Stimulated activated CD8-positive, alpha-beta memory T cell treated with anti-CD3 and anti-CD28 coated beads, Interleukin-4, amount 100 ng/mL, for 1 hour (primary cell): ENCODE measurements around the gene ZBTB46.

Experiments
- DNase-seq, 2 donors: peaks; one replicate each; pipeline ENCODE4 v3.0.0-alpha.2; 2020; ENCODE audit warnings: low read depth in 2 of 2, low spot score in 1 of 2

Gene ZBTB46

DNA sequence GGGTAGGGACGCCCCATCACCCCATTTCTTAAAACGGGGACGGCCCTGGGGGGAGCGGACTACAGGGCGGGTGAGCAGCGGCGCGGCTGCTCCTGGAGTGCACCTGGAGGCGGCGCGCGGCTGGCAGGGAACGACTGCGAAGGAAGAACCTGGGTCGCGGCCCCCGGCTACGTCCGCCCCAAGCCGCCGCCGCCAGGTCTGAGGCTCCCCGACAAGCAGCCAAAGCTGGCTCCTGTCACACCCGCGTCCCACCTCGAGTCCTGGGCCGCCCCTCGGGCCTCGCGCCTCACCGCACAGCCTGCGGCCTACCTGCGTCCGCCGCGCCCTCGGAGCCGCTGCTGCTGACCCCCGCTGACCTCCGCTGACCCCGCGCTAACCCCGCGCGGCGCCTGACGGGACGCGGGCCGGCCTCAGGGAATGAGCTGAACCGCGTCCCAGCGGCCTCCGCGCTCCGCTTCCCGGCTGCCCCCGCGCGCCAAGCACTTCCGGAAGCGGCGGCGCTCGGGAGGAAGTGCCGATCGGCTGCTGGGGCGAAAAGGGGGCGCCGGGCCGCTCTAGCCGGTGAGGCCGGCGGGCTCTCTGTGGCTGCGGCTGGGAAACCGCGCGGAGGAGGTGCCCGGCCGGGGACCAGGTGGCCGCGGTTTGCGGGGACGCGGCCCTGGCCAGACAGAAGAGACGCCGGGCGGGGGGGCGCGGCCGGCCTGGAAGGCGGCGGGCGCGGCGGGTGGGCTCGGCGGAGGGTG is 123.3 kb downstream of the ZBTB46 start, which contains the start of the genes ARFRP1 and ZGPAT:
TSS of gene ARFRP1 (minus strand) at position 419 of the 743 bp plus-strand sequence. CDS start 885 bp downstream, outside the sequence.
TSS of gene ZGPAT (plus strand) at position 482 of the 743 bp plus-strand sequence. CDS start 542 bp downstream, outside the sequence.
- peak; percentile 66 to 70 for DNase-seq

DNA sequence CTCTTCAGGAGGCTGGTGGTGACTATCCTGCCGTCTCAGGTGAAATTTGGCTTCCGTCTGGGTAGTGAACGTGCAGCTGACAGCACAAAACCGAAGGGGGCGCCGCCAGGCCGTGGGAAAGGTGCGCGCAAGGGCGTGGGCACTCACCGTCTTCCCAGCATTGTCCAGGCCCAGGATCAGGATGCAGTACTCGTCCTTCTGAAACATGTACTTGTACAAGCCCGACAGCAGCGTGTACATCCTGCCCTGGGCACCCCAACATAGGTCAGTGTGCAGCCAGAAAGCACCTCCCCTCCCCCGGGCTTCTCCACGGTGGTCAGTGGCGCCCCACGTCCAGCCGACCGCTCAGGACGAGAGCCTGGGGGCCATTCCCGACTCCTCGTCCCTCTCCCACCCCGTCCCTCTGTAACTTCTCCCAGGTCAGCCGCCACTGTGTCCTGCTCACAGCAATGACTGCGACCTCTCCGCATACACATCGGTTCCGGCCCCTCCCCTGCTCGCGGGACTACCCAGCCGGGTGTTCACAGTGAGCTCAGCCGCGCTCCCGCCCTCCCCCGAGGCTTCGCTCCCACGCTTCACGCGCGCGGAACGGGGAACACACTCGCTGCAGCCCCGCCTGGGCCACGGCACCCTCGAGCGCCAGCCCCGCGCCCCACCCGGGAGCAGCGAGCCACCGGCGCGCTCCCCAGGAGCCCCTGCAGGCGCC is 124.1 kb downstream of the ZBTB46 start:
- peak in 1 of 2 donors; percentile 35 for DNase-seq

DNA sequence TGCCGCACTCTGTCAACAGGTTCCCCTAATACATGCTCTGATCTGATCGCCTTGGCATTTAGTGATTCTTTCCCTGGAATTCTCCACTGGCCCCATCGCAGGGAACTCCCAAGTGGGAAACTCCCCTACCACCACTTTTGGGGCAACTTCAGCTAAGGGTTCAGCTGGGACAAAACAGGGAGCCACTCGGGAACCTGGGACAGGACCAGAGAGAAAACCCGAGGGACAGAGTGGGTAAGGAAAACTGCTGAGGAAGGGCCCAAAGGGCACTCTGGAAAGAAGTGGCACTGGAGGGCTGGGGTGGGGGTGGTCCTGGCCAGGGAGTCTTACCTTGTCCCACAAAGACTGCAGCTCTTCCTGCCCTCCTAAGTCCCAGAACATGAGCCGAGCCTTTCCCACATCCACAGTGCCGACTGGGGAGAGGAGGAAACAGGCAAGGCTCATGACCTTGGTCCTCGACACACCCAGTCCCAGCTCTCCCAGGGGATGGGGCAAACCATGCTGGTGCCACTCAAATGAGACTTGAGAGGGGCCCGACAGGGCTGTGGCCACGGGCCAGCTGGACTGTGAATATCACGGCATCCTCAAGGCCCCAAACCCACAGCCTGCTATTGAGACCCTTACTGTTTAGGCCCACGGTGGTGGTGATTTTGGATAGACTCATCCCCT is 124.9 kb downstream of the ZBTB46 start:
- no peak for DNase-seq

- no peak for DNase-seq
Observed at GRCh38 chr20:63705232-63706026, 125.6 kb downstream of the ZBTB46 start.

GRCh38 chr20:63704749-63705117 is 126.3 kb downstream of the ZBTB46 start:
- DNase-seq, result no peak

DNA sequence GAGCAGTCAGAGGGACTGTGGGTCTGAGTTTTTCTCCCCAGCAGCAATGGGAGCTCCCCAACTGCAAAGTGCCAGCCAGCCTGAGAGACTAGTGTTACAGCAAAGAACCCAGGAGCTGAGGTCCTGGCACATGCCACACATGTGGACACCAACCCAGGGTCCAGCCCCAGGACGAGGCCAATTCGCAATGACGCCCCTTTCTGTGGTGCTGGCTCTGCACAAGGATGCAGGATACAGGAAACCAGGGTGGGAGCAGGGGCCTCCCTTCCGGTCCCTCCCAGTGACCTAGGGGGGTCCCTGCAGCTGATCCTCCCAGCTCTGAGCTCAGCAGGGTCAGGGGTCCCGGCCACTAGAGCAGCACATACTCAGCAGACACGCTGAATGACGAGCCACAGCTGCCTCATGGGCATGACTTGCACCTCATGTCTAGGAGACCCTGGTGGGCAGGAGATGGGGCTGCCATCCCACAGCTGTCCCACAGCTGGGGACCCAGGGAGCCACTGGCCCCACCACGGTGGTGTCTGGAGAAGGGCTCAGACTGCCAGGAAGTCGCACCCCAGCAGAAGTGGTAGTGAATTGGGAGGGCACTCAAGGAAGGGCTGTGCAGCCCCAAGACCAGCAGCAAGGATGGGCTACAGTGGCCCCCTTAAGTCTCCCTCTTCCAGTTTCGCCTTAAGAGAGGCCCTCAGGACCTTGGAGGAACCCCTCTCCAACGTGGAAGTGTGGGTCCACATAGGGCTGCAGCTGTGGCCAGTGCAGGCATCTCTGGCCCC is 126.9 kb downstream of the ZBTB46 start:
- DNase-seq, result no peak

DNA sequence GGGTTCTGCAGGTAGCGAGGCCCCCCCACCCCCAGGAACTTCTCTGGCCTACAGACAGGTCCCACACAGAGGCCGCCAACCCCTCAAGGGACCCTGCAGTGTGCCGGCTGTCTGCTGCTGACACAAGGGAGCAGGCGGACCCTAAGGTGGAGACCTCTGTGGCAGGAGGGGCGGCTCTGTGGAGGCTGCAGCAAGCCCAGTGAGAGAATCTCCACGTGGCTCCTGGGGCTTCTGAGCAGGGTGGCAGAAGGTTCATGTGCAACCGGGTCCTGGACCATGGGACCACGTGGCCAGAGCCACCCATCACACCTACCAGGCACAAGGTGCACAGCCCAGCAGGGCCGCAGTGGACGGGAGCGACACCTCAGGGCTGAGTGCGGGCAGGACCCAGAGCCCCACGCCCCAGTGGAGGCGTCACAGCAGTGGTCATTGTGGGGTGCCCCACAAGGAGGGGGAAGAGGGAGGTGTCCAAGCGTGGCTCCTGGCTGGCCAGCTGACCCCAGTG is 127.5 kb downstream of the ZBTB46 start:
- no peak for DNase-seq

GRCh38 chr20:63702751-63703470 is 128.2 kb downstream of the ZBTB46 start:
- no peak for DNase-seq

DNA sequence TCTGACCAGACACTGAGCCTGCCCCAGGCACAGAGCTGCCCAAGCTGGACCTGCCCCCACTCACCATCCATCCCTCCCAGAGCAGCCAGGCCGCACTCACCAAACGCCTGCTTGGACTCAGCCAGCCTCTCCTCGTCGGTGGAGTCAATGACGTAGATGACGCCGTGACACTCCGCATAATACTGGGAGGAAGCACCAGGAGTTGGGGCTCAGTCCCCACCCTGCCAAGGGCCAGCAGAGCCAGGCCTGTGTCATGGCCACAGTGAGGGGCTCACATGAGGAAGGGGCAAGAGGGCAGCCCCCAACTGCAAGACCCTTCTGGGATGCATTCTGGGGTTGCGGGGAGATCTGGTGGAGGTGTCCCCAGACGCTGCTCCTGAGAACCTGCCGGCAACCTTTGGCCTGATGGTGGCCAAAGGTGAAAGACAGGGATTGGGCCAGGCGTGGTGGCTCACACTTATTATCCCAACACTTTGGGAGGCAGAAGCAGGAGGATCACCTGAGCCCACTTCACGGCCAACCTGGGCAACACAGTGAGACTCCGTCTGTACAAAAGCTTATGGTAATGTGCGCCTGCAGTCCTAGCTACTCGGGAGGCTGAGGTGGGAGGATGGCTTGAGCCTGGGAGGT is 128.9 kb downstream of the ZBTB46 start:
- DNase-seq, result no peak

DNA sequence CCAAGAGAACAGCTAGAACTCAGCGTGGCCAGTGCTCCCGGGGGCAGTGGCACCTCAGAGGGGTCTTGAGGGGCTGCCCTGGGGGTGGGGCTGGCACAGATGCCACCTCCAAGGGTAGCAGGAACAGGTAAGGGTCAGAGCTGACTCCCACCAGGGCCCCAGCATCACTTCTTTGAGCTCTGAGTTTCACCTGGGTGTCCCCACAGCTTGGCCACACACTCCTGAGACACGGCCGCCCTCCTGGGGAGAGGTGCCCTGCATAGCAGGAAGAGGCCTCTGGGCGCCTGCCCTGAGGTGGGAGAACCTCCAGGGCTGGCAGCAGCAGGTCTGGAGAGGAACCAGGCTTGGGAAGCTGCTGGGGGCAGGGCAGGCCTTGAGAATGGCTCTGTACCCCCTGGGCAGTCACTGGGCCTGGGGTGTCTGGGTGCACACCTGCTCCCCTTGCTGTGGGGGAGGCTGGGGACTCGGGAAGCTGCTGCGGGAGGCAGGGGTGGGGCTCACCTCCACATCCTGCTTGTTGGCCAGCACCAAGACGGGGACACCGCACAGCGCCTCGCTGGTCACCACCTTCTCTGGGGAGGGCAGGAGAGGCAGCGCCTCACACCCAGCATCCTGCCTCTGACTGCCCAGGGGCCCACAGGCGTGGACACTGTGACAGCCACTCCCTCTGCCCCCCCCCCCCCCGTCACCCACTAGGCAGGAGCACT is 129.6 kb downstream of the ZBTB46 start:
- DNase-seq, result no peak

- DNase-seq, result no peak
Observed at GRCh38 chr20:63701051-63701328, 130.1 kb downstream of the ZBTB46 start.

DNA sequence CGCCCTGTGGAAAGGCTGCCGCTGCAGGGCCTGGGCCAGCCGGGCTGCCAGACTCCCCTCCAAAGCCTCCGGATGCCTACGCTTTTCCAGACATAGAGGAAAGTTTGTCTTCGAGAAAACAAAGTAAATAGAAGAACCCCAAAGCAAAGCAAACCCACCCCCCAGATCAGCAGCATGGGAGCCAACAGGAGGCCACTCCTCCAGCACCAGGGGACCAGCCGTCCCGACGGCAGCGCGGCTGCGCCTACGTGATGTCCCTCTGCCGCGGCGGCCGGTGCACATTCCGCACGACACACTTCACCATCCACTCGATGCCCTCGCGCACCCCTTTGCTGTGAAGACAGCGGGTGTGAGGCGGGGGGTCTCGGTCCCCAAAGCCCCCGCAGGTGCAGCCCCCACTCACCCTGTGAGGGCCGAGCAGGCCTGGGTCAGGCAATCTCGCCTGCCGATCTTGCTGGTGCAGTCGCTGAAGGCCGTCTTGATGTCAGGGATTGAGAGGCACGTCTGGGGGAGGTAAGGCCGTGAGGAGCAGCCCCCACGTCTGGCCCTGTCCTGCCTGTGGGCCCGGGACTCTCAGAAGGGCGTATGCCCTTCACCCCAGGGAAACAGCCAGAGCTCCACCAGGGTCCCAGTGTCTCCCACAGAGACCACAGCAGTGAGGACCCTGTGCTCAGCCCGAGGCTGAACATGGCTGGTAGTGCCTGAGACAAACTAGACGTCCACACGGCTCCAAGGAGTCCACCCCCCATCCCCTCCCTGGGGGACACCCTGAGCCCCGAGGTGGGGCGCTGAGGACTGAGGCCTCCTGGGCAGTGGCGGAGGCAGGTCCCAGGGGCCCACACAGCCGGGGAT is 130.6 kb downstream of the ZBTB46 start:
- no peak for DNase-seq

GRCh38 chr20:63699466-63700198 is 131.4 kb downstream of the ZBTB46 start:
- DNase-seq, result no peak

DNA sequence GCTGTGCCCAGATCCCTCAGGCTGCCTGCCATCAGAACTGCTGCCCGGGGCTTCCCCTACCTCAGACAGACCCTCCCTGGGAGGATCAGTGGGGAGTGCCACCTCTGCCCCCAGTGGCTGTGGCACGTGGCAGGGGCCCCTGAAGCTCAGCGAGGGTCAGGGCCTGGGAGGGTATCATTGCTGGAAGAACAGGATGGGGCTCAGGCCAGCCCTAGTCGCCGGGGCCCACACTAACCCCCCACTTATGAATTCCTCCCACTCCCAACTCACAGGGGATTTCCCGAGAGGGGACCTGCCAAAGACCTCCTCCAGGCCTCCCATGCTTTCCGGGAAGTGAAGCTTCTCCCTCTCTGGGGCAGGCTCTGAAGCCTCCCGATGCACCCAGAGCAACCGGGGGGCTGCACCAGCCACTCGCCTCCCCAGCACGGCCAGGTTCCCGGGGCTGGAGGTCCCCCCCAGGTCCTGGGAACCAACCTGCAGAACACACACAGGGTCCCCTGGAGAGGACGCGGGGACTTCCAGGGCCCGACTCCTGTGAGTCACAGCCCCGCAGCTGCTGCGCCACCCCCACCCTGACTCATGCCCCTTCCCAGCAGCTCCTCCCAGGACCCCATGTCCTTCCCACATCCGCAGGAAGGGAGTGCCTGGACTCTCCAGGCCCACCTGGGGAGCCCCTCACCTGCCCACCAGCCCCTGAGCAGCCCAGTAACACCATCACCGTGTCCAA is 132.2 kb downstream of the ZBTB46 start:
- no peak for DNase-seq

- DNase-seq, result no peak
Observed at GRCh38 chr20:63697868-63698545, 133.1 kb downstream of the ZBTB46 start.

- DNase-seq, result no peak
Observed at GRCh38 chr20:63697357-63697867, 133.7 kb downstream of the ZBTB46 start.
